OCI-M2 (cell line): ENCODE measurements around the gene C10orf120.

Experiments used
- DNase-seq: peaks from one replicate; lab custom pipeline; 2025; ENCODE audit not compliant: unreplicated experiment; lab: John Stamatoyannopoulos, UW

The C10orf120 gene

DNA sequence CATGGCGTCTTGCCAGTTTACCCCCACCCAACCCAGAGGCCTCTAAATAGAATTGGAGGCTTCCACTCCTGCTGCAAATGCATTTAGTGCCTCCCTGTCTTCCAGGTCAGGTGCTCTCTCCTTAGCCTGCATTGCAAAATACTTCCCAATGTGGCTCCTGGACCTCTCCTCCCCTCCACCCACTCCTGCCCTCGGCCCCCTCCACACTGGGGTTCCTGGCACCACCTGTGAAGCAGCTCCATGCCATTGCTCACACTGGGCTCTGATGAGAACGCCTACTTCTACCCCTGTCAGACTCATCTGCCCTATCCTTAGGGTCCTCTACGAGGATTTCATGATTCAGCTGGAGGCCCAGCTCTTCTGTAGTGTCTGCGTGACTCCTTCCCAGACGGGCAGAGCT is 37.4 kb downstream of the C10orf120 start:
- no peak for DNase-seq

DNA sequence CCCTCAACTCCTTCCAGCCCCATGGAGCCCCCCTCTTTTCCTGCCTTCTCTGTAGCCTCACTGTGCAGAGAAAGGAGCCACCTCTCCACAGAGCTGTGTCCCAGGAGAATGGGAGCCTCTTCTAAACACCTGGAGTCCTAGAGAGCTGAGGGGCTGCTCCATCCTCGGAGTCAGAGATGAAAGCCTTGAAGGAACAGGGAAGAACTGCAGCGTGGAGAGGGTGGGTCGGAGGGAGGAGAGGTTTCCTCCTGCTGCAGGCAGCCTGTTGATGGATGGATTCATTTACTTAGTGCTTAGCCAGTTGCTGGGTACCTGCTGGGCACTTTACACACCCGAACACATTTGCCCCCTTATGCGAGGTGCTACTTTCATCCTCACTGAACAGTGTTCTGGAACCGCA is 39.0 kb downstream of the C10orf120 start:
- DNase-seq = no peak

GRCh38 chr10:122659651-122660050 is 40.0 kb downstream of the C10orf120 start:
- no peak for DNase-seq

DNA sequence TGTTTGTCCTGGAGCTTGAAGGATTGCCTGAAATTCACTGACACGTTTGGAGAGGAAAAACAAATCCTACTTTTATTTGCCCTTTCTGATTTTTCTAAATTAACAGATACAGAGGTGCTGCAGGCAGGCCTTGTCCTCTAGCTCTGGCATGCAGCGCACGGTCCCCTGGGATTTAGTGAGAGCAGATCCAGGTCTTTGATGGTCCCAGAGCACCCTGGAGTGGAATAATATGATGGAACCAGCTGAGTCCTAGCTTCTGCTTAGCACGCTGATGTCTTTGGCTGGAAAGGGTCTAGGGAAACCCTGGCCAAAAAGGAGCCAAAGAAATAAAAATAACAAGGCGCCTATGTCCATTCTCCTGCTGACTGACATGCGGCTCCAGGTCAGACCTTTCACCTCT is 40.5 kb downstream of the C10orf120 start:
- DNase-seq = no peak

- no peak for DNase-seq
These were observed 41.1 kb downstream of the C10orf120 start for GRCh38 chr10:122658356-122659049.

DNA sequence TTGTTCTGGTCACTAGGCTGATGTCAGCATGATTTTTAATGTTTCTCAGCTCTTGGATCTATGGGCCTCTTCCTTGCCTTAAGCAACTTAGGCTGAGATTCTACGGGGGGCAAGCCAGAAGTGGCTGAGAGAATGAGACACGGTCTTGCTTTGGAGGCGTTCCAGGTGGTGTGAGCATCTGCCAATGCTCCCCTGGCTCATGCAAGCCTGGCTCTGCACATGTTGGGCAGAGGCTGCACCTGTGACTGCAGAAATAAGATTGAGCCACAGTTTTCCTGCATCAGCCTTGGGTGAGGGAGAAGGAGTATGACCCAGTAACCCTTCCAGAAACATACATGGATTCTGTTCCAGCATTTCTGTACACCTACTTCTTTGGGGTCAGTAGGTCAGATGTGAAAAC is 41.9 kb downstream of the C10orf120 start:
- DNase-seq = no peak

DNA sequence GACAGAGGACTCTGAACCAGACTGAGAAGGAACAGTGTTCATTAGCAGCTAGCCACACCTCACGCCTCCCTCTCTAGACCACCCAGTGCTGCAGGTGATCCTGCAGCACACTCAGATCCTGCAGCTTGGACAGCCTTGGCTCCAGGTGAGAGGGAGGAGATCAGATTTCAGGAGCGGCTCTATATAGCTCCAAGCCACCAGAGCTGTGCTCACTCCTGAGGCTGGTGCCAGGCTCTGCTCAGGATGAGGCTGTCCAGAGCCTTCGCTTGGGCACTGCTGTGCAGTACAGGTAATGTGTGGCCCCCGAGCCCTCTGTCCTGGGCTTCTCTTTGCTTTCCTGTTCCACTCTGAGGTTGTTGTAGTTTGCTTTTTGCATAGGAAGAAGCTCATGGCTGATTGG is 42.4 kb downstream of the C10orf120 start:
- DNase-seq = no peak

GRCh38 chr10:122656741-122657140 is 42.9 kb downstream of the C10orf120 start:
- no peak for DNase-seq

- no peak for DNase-seq
These were observed 43.3 kb downstream of the C10orf120 start for GRCh38 chr10:122656308-122656705.

GRCh38 chr10:122655524-122656307 is 43.9 kb downstream of the C10orf120 start:
- no peak for DNase-seq

DNA sequence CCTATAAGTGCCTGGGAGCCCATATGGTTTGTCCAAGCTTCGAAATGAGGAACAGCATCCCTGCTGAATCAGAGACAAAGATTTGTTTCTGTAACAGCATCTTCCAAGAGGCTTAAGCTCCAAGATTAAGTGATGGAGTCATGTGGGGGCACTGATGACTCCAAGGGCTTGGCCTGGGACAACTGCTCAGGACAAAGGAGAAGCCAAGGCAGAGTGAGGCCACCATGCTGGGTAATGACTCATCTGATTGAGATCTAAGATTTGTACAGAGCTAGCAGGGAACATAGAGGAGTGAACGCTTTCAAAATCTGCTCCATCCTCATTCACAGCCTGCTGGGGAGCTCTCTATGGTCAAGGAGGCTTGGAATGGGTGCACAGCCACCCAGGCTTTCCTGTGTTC is 49.3 kb downstream of the C10orf120 start:
- no peak for DNase-seq

DNA sequence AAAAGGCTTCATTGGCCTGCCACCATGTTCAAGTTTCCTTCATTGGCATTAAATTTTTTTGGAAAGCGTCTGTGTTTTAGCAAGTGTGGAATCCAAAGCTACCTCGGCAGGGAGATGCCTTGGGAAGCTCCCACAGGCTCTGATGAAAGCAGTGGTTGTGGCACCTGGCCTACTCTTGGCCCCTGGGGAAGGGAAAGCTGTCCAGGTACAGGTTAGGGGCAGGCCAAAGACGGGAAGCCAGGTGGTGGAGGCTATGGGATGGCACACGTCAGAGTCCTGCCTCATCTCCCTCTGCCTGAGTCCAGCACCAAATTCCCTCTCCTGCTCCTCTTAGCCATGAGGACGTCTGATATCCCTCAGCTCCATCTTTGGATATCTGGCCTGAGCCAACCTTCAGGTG is 49.7 kb downstream of the C10orf120 start:
- no peak for DNase-seq

DNA sequence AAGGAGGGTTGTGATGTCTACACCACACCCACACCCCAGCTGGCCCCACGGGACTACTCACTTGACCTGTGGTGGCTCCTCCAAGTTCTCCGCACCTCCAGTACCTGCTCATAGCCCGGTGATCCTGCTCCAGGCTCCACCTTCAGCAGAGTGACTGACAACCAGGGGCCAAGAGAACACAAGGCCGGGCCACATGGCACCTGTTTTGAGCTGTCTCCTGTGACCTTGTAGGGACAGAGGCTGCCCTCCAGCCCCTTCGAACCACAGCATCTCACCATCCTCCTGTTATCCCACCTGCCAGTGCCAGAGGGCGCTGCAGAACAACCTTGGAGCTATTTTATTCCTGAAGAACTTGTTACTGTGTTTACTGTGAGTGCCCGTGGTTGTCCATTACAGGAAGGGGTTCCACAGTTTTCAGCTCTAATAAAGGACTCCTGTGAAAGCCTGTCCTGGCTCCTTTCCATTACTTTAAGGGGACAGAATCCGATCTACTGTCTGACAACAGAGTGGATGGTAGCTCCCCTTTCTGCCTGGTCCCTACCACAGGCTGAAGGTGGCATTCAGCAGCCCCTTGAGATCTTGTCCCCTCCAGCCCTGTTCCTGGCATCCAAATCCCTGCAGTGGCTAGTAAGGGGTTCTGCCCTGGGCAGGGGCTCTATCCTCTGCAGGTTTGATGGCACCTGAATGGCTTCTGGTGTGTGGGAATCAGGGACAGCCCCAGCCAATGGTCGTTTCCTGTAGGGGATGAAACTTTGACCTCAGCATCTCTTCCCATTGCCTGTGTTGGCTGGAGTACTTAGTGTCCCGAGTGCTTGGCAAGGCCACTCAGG is 50.8 kb downstream of the C10orf120 start:
- DNase-seq = no peak
